GM21390 (cell line): Measurements from ENCODE around the gene PRRC2B.
A peak's percentile ranks its signal among the peaks of the same experiment; 100 is the strongest.
"Not testable (repeated sequence)": the region's sequence is repeated elsewhere in the genome, so short reads cannot be mapped to it uniquely, and the experiment has no call there.

Source experiments
- ATAC-seq: cut with Tn5 transposase; IDR thresholded peaks from one replicate; pipeline ENCODE4 v1.9.1; 2021; ENCODE audit not compliant: unreplicated experiment

PRRC2B gene

GRCh38 chr9:131386281-131386680 lies 7.6 kb upstream of the PRRC2B start:
- no peak for ATAC-seq

- no peak for ATAC-seq
These were observed 6.5 kb upstream of the PRRC2B start for GRCh38 chr9:131387394-131387793.

GRCh38 chr9:131391020-131391419 lies 2.9 kb upstream of the PRRC2B start:
- no peak for ATAC-seq

- no peak for ATAC-seq
These were observed 2.4 kb upstream of the PRRC2B start for GRCh38 chr9:131391504-131391903.

- peak; percentile 27 for ATAC-seq
These were observed 724 bp downstream of the PRRC2B start for GRCh38 chr9:131394464-131395156.

- ATAC-seq, result peak; percentile 27
These were observed 1.5 kb downstream of the PRRC2B start for GRCh38 chr9:131395157-131396098.

- not testable (repeated sequence) for ATAC-seq
These were observed 2.2 kb downstream of the PRRC2B start for GRCh38 chr9:131396099-131396479.

GRCh38 chr9:131396626-131397025 lies 2.7 kb downstream of the PRRC2B start:
- ATAC-seq, result no peak

GRCh38 chr9:131397100-131397790 lies 3.4 kb downstream of the PRRC2B start:
- ATAC-seq, result no peak

- ATAC-seq, result no peak
These were observed 4.3 kb downstream of the PRRC2B start for GRCh38 chr9:131398204-131398603.

GRCh38 chr9:131399972-131400371 lies 6.1 kb downstream of the PRRC2B start:
- no peak for ATAC-seq

GRCh38 chr9:131400627-131401026 lies 6.7 kb downstream of the PRRC2B start:
- no peak for ATAC-seq

GRCh38 chr9:131402073-131402472 lies 8.2 kb downstream of the PRRC2B start:
- ATAC-seq, result no peak

- ATAC-seq, result no peak
These were observed 9.0 kb downstream of the PRRC2B start for GRCh38 chr9:131402738-131403492.

GRCh38 chr9:131403493-131403773 lies 9.5 kb downstream of the PRRC2B start:
- no peak for ATAC-seq

- ATAC-seq, result no peak
These were observed 10.7 kb downstream of the PRRC2B start for GRCh38 chr9:131404581-131404980.

- no peak for ATAC-seq
These were observed 11.1 kb downstream of the PRRC2B start for GRCh38 chr9:131404987-131405386.

GRCh38 chr9:131405428-131405827 lies 11.5 kb downstream of the PRRC2B start:
- no peak for ATAC-seq

- ATAC-seq, result no peak
These were observed 12.1 kb downstream of the PRRC2B start for GRCh38 chr9:131405858-131406537.
